ENCODE data around the gene CD74. TPM values are rescaled to one million over a fixed set of nuclear protein-coding genes. Genes with fewer than 3 reads are reported as not detected.
"Not testable (repeated sequence)": the region's sequence is repeated elsewhere in the genome, so short reads cannot be mapped to it uniquely, and the experiment has no call there.

CD74 gene
- total RNA-seq, 1 donor from 2014 or later = not detected

GRCh38 chr5:150457562-150458240 is 45.0 kb upstream of the CD74 start:
- Mint-ChIP-seq H3K4me3 (ENCODE audit: unreplicated experiment) (no peak overlapping the region), H3K27ac (ENCODE audit: unreplicated experiment) (no peak overlapping the region), H3K4me1 (ENCODE audit: unreplicated experiment) (peaks cover 13% of the 10 kb centered on the region), H3K27me3 (ENCODE audit: unreplicated experiment) (no peaks in the 10 kb centered on the region), H3K9me3 (ENCODE audit: unreplicated experiment) (no peaks in the 10 kb centered on the region), H3K36me3 (ENCODE audit: unreplicated experiment) (no peaks in the 10 kb centered on the region)
- no peak for TF ChIP-seq CTCF (IDR thresholded peaks at IDR 0.05)
- no peak for DNase-seq (ENCODE audit: extremely low spot score, unreplicated experiment)

GRCh38 chr5:150457121-150457520 is 44.4 kb upstream of the CD74 start:
- no peak for TF ChIP-seq CTCF (IDR thresholded peaks at IDR 0.05)
- H3K4me3 Mint-ChIP-seq (ENCODE audit: unreplicated experiment) = no peak overlapping the region
- no peak for DNase-seq (ENCODE audit: extremely low spot score, unreplicated experiment)
- no peaks in the 10 kb centered on the region for H3K27me3 Mint-ChIP-seq (ENCODE audit: unreplicated experiment)
- no peak overlapping the region for H3K27ac Mint-ChIP-seq (ENCODE audit: unreplicated experiment)
- peaks cover 13% of the 10 kb centered on the region for H3K4me1 Mint-ChIP-seq (ENCODE audit: unreplicated experiment)
- H3K36me3 Mint-ChIP-seq (ENCODE audit: unreplicated experiment) = no peaks in the 10 kb centered on the region
- H3K9me3 Mint-ChIP-seq (ENCODE audit: unreplicated experiment) = no peaks in the 10 kb centered on the region

- no peak for TF ChIP-seq CTCF (IDR thresholded peaks at IDR 0.05)
- Mint-ChIP-seq H3K27ac (ENCODE audit: unreplicated experiment) (no peak overlapping the region), H3K4me3 (ENCODE audit: unreplicated experiment) (no peak overlapping the region), H3K9me3 (ENCODE audit: unreplicated experiment) (peaks cover 5% of the 10 kb centered on the region), H3K36me3 (ENCODE audit: unreplicated experiment) (peaks cover 2% of the 10 kb centered on the region), H3K4me1 (ENCODE audit: unreplicated experiment) (peaks cover 8% of the 10 kb centered on the region), H3K27me3 (ENCODE audit: unreplicated experiment) (no peaks in the 10 kb centered on the region)
- DNase-seq (ENCODE audit: extremely low spot score, unreplicated experiment) = no peak
Observed at GRCh38 chr5:150454492-150455229, 42.0 kb upstream of the CD74 start.

GRCh38 chr5:150454027-150454426 is 41.3 kb upstream of the CD74 start:
- not testable (repeated sequence) for H3K27ac Mint-ChIP-seq (ENCODE audit: unreplicated experiment); H3K27me3 Mint-ChIP-seq (ENCODE audit: unreplicated experiment); H3K36me3 Mint-ChIP-seq (ENCODE audit: unreplicated experiment); H3K9me3 Mint-ChIP-seq (ENCODE audit: unreplicated experiment); H3K4me1 Mint-ChIP-seq (ENCODE audit: unreplicated experiment); H3K4me3 Mint-ChIP-seq (ENCODE audit: unreplicated experiment); DNase-seq (ENCODE audit: extremely low spot score, unreplicated experiment)

- Mint-ChIP-seq H3K36me3 (ENCODE audit: unreplicated experiment) (peaks cover 7% of the 10 kb centered on the region), H3K27ac (ENCODE audit: unreplicated experiment) (no peak overlapping the region), H3K4me1 (ENCODE audit: unreplicated experiment) (peaks cover 12% of the 10 kb centered on the region), H3K9me3 (ENCODE audit: unreplicated experiment) (peaks cover 5% of the 10 kb centered on the region), H3K27me3 (ENCODE audit: unreplicated experiment) (no peaks in the 10 kb centered on the region), H3K4me3 (ENCODE audit: unreplicated experiment) (no peak overlapping the region)
- DNase-seq (ENCODE audit: extremely low spot score, unreplicated experiment) = no peak
- TF ChIP-seq CTCF (IDR thresholded peaks at IDR 0.05) = no peak
Observed at GRCh38 chr5:150452914-150453313, 40.2 kb upstream of the CD74 start.

Measured in osteocyte (in vitro differentiated cells).